RPMI7951 (cell line): ENCODE measurements around the gene METTL4. TPM values are rescaled to one million over a fixed set of nuclear protein-coding genes. Genes with fewer than 3 reads are reported as not detected.
"Not testable (repeated sequence)": the region's sequence is repeated elsewhere in the genome, so short reads cannot be mapped to it uniquely, and the experiment has no call there.

ENCODE experiments used
- DNase-seq: peaks from one replicate; pipeline ENCODE4 v3.0.0-alpha.2; 2012; ENCODE audit warnings: low read depth
- total RNA-seq: library from RNA; depleted of rRNA; stranded (reverse); fragments of >200 nt; shearing (Covaris generic); gene quantifications from 2 replicates; pipeline ENCODE4 v1.2.3, GENCODE V29; 2014

Gene METTL4
- total RNA-seq, 1 experiment from 2014 or later = 17.8 TPM

GRCh38 chr18:2559249-2559648 is 12.1 kb downstream of the METTL4 start:
- no peak for DNase-seq

- no peak for DNase-seq
These were observed 13.8 kb downstream of the METTL4 start for GRCh38 chr18:2557536-2557935.

DNA sequence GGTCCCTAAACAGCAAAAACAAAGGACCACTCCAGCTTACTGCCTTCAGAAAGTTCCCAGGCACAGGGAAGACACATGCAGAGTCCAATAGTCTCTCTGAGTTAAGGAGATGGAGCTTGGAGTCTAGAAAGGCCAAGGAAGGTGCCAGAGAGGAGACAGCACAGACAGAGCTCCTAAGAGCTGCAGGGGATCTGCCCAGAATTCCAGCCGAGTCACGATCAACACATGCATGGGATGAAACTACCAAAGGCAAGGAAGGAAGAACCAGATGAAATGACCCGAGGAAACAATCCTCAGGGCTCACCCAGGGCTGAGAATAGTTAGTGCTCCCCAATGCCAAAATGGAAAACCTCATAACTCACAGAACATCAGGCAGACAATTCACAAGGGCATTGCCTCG is 15.4 kb downstream of the METTL4 start:
- no peak for DNase-seq

DNA sequence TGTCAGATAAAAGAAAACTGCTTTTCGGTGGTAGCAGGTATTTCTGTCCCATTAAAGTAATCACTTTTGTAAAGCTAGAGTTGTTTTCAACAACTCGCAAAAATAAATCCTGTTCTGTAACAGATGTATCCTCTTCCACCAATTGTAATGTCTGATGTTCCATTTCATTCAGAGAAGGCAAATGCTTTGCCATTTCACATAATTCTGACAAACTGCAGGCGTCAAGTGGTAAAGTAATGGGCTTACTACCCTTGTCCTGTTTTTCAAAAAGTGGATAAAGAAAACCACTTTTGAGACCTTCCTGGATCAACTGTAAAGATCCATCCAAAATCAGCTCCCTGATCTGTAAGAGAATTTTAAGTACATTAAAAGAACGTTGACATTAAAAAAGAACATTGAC is 16.6 kb downstream of the METTL4 start:
- DNase-seq = no peak

GRCh38 chr18:2551425-2551824 is 19.9 kb downstream of the METTL4 start:
- DNase-seq = no peak

- no peak for DNase-seq
These were observed 21.8 kb downstream of the METTL4 start for GRCh38 chr18:2549462-2549861.

DNA sequence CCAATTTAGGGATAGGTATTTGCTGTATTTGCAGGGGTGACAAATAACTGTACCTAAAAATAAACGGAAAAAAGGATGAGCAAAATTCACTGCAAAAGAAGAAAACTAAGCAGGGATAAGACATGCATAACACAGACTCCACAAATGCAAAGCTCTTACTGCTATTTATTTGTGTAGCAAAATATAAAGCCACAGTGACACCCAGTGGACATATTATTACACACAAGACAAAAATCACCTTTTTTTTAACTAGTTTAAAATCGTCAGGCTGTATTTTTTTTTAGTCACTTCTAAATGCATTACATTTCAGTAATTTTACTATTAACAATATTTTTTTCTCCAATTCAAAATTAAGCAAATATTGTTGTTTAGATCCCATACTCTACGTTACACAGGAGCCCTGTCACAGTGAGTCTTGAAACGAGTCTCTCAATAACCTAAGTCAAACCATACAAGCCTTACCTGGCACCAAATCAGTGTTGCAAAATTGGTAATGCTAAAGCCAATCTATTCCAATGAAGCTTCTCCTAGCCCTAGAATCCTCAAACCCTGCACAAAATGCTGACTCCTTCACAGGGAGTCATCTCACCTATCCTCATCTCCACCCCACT is 23.7 kb downstream of the METTL4 start:
- peak; percentile 55 for DNase-seq

DNA sequence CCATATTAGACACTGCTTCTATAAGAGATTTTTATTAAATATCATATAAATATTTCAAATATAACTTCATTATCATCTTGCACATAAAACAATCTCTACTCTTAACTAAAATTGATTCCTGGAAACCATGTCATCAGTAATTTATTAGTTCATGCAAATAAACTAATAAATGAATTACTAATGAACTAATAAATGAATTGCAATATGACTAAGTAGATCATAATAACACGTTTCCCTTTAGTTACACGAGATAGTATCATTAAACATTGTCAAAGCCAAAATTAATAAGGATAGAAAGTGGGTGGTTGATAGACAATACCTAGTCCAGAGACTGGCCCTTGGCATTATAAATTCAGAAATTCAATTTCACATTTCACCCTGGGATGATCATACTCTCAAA is 26.1 kb downstream of the METTL4 start:
- DNase-seq = no peak

- DNase-seq = peak; percentile 47
These were observed 29.3 kb downstream of the METTL4 start for GRCh38 chr18:2541925-2542563.

DNA sequence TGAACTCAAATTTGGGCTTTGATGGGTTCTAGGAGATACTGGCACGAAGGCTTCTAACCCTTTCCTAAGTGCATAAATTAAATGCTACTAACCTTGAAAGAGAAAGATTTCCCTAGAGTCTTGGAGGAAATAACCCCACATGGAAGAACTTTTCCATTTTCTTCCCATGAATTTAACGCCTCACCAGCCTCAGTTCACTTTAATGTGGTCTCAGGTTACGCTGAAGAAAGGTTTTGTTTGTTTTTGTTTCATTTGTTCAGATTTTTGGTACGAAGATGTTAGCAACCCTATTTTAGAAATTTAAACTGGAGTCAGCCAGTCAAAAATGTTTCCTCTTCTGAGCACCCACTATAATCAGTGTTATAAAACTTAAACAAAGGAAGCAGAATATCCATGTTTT is 30.7 kb downstream of the METTL4 start:
- DNase-seq = no peak

GRCh38 chr18:2538844-2539243 is 32.5 kb downstream of the METTL4 start:
- DNase-seq = no peak

- DNase-seq = peak; percentile 4
These were observed 33.1 kb downstream of the METTL4 start for GRCh38 chr18:2538236-2538635.

DNA sequence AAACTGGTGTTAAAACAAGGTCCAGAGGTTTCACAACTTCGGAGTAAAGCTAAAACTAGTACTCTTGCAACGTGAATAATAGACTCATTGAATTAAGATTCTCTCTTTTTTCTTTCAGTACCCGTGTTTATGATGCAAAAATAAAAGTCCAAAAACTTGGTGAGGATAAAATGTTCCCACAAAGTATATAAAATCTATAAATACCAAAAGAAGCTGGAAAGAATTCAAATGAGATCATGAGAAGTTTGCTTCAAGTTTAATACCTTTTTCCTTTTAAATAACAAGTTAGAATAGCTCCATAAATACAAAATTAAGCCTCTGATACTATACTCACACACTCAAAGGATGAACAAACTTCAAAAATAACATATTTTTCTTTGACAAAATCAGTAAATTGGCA is 34.0 kb downstream of the METTL4 start:
- no peak for DNase-seq

DNA sequence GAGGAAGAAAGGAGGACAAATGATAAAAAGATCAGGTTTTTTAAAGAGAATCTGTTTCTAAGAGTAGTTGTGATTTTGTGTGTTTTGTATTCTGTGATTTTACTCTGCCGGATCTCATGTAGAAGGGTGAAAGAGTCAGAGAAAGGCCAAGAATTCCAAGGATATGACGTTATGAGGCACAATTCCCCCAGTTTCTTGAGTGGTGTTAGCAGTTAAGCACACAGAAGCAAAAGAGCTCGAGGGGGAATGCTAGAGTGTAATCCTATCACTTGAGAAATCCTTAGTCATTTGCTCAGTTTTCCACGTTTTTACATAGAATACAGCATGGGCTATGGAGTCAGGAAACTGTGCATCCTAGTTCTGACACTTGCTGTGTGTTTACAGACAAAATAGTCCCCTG is 34.8 kb downstream of the METTL4 start:
- DNase-seq = peak; percentile 85

- no peak for DNase-seq
These were observed 35.2 kb downstream of the METTL4 start for GRCh38 chr18:2536063-2536462.

DNA sequence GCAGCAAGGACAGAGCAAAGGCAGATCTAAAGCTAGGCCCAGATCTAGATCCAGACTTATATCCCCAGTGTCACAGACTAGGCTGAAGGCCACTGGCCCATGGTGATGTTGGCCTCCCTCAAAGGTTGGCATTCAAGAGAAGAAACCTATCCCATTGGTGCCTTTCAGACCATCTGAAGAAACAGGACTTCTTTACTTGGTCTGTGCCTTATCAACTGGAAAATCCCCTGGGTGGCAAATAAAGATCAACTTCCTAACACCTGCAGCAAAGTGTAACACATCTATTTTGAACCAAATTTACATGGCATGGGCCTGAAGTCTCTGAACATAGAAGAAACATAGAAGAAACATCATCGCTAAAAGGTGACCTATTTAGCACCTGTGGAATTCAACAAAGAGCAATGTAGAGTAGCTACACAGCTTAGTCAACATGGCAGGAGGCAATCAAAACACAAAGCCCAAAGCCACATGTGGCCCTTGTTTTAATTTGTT is 35.8 kb downstream of the METTL4 start:
- no peak for DNase-seq

- no peak for DNase-seq
These were observed 36.4 kb downstream of the METTL4 start for GRCh38 chr18:2534906-2535305.

DNA sequence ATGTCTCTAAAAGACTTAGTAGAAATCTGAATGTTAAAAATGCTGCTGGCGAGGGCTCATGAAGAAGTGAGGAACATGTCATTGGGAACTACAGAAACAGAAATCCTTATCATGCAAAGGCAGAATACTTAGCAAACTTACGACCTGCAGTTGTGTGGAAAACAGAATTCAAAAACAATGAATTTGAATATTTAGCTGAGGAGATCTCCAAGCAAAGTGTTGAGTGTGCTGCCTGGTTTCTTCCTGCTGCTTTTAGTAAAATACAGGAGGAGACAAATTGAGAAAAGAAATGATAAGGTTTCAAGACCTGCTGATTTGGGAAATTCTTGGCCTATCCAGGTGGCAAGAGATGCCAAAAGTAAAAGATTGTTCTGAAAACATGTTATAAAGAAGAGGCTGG is 38.5 kb downstream of the METTL4 start:
- DNase-seq = no peak

DNA sequence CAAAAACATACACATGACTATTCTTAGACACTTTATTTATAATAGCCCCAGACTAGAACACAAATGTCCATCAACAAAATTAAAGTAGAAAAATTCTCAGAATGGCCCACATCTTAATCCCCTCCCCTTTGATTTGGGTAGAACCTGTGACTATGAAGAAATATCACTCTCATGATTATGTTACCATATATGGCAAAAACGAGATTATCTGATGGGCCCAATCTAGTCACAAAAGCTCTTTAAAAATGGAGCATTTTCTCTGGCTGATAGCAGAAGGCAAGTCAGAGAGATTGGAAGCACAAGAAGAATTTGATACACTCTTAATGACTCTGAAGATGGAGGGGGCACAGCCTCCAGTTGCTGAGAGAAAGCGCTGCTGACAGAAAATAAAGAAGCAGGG is 39.6 kb downstream of the METTL4 start:
- DNase-seq = no peak

DNA sequence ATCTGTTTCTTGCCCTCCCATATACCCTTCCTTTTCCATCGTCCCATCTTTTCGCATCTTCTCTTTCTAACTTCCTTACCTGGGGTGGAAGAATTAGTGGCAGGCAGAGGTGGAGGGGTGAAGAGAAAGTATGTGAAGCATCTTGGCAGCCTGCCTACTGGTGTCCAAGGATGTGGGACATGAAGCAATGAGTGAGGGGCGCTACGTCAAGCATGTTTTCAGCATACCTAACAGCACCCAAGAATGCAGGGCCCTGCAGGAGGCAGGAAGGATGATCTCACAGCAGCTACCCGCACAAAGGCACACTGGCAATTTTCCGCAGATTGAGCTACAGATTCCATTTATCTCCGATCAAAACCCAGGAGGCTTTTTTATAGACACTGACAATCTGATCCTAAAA is 42.2 kb downstream of the METTL4 start:
- peak; percentile 39 for DNase-seq

- no peak for DNase-seq
These were observed 45.0 kb downstream of the METTL4 start for GRCh38 chr18:2526329-2526728.

DNA sequence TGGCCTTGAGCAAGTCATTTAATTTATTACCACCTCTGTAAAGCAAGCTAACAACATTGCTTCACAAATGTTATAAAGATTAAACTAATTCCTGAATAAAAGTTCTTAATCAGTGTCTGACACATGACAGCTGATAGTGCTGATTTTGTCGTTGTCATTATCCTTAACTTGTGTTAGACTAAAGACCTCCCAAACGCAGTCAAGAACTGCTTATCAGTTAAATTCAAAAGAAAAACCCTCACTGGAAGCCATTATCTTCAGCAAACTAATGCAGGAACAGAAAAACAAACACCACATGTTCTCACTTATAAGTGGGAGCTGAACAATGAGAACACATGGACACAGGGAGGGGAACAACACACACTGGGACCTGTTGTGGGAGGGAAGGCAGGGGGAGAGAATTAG is 46.5 kb downstream of the METTL4 start:
- DNase-seq = not testable (repeated sequence)

- DNase-seq = no peak
These were observed 49.2 kb downstream of the METTL4 start for GRCh38 chr18:2522112-2522511.

DNA sequence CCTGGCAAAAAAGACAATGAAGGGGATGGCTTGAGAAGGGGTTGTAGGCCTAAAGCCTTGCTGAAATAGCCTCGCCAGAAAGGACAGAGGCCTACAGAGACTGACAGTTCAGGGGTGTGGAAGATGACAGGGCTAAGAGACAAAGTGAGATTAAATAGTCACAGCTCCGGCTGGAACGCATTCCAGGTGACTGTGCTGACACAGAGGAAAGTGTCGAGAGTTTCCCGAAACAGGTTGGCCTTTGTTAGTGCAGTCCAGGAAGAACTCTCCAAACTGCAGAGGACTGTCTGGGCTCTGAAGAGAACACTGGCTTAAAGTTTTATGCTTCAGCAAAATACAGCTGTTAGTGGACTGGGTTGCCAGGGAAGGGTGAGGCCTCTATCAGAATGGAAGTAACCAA is 52.8 kb downstream of the METTL4 start:
- no peak for DNase-seq
